ENCODE measurements around the gene ENO1. TPM values are rescaled to one million over a fixed set of nuclear protein-coding genes. Genes with fewer than 3 reads are reported as not detected.

ENO1 gene
- total RNA-seq, 2 donors from 2014 or later: 386 to 423 TPM

DNA sequence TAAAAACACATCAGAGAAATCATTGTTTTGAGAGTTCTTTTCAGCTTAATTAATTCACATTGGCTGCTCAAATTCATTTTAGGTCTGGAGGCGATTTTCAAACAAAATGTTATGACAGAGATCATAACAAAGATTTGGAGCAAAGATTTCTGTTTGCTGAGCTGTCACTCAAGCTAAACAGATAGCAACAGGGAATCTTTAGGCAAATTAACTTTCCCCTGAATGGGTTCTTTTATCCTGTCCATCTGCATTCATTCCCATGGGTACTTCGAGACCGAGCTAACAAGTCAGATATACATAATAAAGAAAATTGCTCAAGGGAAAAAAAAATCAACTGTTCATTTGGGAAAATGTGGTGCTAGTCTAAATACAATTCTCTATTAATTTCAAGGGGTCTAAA lies 37.0 kb upstream of the ENO1 start:
- no peak overlapping the region for H3K4me3 ChIP-seq
- TF ChIP-seq, protein P1, sequence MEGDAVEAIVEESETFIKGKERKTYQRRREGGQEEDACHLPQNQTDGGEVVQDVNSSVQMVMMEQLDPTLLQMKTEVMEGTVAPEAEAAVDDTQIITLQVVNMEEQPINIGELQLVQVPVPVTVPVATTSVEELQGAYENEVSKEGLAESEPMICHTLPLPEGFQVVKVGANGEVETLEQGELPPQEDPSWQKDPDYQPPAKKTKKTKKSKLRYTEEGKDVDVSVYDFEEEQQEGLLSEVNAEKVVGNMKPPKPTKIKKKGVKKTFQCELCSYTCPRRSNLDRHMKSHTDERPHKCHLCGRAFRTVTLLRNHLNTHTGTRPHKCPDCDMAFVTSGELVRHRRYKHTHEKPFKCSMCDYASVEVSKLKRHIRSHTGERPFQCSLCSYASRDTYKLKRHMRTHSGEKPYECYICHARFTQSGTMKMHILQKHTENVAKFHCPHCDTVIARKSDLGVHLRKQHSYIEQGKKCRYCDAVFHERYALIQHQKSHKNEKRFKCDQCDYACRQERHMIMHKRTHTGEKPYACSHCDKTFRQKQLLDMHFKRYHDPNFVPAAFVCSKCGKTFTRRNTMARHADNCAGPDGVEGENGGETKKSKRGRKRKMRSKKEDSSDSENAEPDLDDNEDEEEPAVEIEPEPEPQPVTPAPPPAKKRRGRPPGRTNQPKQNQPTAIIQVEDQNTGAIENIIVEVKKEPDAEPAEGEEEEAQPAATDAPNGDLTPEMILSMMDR (IDR thresholded peaks at IDR 0.05): no peak
- TF ChIP-seq POLR2AphosphoS5 (IDR thresholded peaks at IDR 0.05) (no peak), POLR2A (IDR thresholded peaks at IDR 0.05) (no peak)
- H3K4me1 ChIP-seq (replicated peaks): no peaks in the 10 kb centered on the region
- 31% methylated on average over 3 of the region's 3 CpGs for WGBS
- DNase-seq (ENCODE audit: low spot score): no peak
- intact Hi-C loops (cut with DNase I): loop anchor here (5.0 to 10.0 kb wide), 3 partner anchors 72 to 269 kb away; no protein-coding TSS in a partner anchor
- no peaks in the 10 kb centered on the region for H3K9me3 ChIP-seq
- H3K27ac ChIP-seq: no peak overlapping the region
- H3K36me3 ChIP-seq: no peaks in the 10 kb centered on the region
- H3K27me3 ChIP-seq (replicated peaks; ENCODE audit: insufficient read depth): no peaks in the 10 kb centered on the region

DNA sequence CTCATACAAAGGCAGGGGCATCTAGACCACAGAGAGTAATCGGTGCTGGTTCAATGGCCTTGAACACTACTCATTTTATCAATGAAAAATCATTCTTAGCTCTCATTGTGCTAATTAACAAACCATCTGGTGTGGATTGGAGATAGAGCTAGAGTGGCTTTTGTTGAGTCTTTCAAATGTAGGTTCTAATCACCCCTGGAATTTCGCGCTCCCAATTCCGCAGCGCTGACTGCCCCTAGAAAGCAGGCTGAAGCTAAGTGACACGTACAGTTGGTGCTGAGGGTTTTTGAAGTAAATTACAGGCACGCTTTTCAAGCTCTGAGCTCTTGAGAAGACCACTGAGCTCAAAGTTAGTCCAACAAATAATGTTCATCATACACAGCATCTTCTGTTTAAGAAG lies 36.0 kb upstream of the ENO1 start:
- Histone ChIP-seq H3K27me3 (replicated peaks; ENCODE audit: insufficient read depth) (no peaks in the 10 kb centered on the region), H3K4me3 (no peak overlapping the region), H3K27ac (no peak overlapping the region), H3K4me1 (replicated peaks) (no peaks in the 10 kb centered on the region), H3K36me3 (no peaks in the 10 kb centered on the region), H3K9me3 (no peaks in the 10 kb centered on the region)
- intact Hi-C loops (cut with DNase I): loop anchor here (10.0 kb wide), 1 partner anchor 270 kb away; no protein-coding TSS in a partner anchor
- DNase-seq (ENCODE audit: low spot score): no peak
- 90% methylated on average over 7 of the region's 7 CpGs for WGBS
- no peak for TF ChIP-seq POLR2AphosphoS5 (IDR thresholded peaks at IDR 0.05)
- TF ChIP-seq POLR2A (IDR thresholded peaks at IDR 0.05): no peak
- TF ChIP-seq, protein P1 (IDR thresholded peaks at IDR 0.05): no peak

DNA sequence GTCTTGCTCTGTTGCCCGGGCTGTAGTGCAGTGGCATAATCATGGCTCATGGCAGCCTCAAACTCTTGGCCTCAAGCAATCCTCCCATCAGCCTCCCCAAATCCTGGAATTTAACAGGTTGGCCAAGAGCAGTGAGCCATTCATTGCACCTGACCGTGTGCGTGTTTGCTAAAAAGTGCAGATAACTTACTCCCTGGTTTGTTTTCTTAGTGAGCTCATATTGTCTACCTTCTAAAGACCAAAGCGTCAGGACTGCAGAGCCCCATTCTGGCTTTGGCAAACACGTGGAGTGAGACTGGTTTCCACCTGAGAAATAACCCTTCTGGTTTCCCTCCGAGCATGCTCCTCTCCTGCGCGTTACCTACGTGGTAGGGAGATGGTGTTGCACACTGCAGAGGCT lies 35.0 kb upstream of the ENO1 start:
- Histone ChIP-seq H3K36me3 (no peaks in the 10 kb centered on the region), H3K4me1 (replicated peaks) (no peaks in the 10 kb centered on the region), H3K27me3 (replicated peaks; ENCODE audit: insufficient read depth) (no peaks in the 10 kb centered on the region), H3K27ac (no peak overlapping the region), H3K4me3 (no peak overlapping the region), H3K9me3 (no peaks in the 10 kb centered on the region)
- intact Hi-C loops (cut with DNase I): loop anchor here (10.0 kb wide), 1 partner anchor 271 kb away; no protein-coding TSS in a partner anchor
- DNase-seq (ENCODE audit: low spot score): no peak
- TF ChIP-seq POLR2AphosphoS5 (IDR thresholded peaks at IDR 0.05): peak; percentile 52
- TF ChIP-seq, protein P1 (IDR thresholded peaks at IDR 0.05): no peak
- 58% methylated on average over 9 of the region's 9 CpGs for WGBS

DNA sequence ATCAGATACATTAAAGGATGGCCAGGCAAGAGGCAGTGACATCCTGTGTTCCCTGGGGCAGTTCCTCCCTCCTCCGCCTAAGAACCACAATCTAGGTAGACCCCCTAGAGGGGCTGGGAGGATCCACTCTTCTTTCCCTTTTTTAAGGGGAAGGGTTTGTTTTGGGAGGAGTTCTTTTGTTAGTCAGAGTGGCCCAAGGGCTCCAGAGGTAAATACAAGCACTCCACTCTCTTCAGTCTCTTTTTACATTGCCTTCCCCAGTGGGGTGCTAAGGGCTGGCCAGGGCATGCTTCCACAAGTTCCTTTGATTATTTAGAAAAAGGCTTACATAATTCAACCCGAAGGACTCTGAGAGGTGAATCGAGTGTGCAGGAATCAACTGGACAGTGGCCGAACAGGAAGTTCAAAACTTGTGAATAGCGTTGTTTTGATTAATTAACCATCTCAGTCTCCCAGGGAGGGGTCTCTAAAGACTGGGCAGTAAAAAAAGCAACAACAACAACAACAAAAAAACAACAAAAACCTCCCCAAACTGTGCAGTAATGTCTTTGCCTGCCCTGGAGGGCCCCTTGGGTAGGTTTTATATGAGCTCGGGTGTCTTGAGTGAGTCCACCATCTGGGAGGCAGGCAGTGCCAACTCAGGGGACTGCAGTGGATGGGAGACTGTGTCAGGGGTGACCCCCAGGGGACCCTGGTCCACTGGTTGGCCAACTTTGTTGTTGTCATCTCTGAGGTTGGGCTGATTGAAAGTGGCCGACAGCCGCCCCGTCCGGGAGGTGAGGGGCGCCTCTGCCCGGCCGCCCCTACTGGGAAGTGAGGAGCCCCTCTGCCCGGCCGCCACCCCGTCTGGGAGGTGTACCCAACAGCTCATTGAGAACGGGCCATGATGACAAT lies 33.2 kb upstream of the ENO1 start:
- peak; percentile 23 for DNase-seq (ENCODE audit: low spot score)
- Histone ChIP-seq H3K4me1 (replicated peaks) (no peaks in the 10 kb centered on the region), H3K27ac (peak overlapping the region in 1 of 2 donors; percentile 44), H3K9me3 (no peaks in the 10 kb centered on the region), H3K4me3 (no peak overlapping the region), H3K27me3 (replicated peaks; ENCODE audit: insufficient read depth) (no peaks in the 10 kb centered on the region), H3K36me3 (no peaks in the 10 kb centered on the region)
- TF ChIP-seq, protein P1 (IDR thresholded peaks at IDR 0.05): no peak
- TF ChIP-seq POLR2AphosphoS5 (IDR thresholded peaks at IDR 0.05) (peak; percentile 31), POLR2A (IDR thresholded peaks at IDR 0.05) (no peak)
- intact Hi-C loops (cut with DNase I): loop anchor here (10.0 kb wide), 1 partner anchor 273 kb away; no protein-coding TSS in a partner anchor
- 67% methylated on average over 16 of the region's 17 CpGs for WGBS

All from prostate gland (tissue), 2 donors.